Activated CD4-positive, alpha-beta T cell treated with anti-CD3 and anti-CD28 coated beads, Interleukin-2, amount 50 U/mL, for 24 hours (primary cell): Measurements from ENCODE around the gene MAP4K2.

ENCODE experiments used
- DNase-seq, 2 donors: peaks; one replicate each; pipeline ENCODE4 v3.0.0-alpha.2; 2020; ENCODE audit warnings: low read depth in 1 of 2, low spot score in 1 of 2

MAP4K2 gene

DNA sequence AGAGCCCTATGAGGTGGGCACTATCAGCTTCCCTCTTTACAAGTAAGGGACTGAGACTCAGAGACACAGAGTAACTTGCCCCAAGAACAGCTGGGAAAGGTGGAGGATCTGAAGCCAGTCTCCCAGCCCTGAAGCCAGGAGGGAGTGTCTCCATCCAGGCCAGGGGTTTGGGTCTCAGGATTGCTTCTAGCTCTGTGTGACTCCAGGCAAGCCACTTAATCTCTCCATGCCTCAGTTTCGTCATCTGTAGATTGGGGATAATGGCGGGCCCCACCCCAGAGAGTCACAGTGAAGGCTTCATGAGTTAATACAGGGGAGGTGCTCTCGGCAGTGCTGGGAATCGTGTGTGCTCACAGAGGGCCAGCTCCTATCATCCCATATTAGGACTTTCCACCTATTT lies 10.5 kb downstream of the MAP4K2 start:
- no peak for DNase-seq

DNA sequence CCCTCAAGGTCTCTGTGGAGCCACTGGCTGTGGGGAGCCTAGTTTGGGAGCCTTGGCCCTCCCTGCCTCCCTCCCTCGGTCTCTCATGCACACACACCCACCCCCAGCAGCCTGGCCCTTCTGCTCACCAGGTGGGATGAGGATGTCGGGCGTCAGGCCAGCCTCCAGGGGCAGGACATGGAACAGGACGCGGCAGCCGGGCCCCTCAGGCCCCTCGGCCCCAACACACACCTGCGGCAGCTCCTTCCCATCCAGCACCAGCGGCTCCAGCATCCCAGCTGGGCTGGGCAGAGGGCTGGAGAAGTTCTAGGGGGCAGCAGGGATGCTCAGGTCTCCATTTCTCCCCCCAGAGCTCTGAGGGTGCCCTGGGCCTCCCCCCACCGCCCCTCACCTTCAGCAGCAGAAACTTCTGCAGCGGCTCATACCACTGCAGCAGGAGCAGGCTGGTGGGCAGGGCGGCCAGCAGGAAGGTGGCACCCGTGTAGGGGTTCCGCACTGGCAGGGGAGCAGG lies 11.2 kb downstream of the MAP4K2 start:
- DNase-seq: no peak

DNA sequence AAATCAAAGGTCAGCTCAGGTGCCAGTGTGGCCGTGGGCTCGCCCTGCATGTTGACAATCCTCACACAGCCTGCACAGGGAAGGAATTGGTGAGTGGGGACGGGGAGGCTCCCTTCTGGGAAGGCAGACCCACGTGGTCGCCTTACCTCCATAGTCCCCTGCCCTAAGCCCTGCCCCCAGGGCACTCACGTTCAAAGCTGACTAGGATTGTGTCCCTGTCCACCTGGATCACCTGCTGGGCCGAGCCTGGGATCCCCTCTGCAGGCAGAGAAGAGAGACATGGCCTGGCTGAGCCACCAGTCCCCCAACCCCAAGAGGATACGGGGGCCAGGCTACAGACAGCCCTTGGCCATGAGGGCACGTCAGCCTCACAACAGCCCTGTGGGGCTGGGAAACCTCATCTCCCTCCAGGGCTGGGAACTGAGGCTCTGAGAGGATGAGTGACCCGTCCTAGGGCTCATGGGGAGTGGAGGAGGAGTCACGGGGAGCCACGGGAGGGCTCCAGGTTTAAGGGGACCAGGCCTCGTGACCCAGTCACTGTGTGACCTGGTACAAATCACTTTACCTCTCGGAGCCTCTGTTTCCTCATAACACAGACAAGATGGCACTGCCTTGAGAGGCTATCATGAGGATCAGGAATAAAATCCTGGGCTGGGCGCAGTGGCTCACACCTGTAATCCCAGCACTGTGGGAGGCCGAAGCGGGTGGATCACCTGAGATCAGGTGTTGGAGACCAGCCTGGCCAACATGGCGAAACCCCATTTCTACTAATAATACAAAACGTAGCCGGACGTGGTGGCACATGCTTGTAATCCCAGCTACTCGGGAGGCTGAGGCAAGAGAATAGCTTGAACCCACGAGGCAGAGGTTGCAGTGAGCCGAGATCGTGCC lies 12.6 kb downstream of the MAP4K2 start:
- DNase-seq: no peak

DNA sequence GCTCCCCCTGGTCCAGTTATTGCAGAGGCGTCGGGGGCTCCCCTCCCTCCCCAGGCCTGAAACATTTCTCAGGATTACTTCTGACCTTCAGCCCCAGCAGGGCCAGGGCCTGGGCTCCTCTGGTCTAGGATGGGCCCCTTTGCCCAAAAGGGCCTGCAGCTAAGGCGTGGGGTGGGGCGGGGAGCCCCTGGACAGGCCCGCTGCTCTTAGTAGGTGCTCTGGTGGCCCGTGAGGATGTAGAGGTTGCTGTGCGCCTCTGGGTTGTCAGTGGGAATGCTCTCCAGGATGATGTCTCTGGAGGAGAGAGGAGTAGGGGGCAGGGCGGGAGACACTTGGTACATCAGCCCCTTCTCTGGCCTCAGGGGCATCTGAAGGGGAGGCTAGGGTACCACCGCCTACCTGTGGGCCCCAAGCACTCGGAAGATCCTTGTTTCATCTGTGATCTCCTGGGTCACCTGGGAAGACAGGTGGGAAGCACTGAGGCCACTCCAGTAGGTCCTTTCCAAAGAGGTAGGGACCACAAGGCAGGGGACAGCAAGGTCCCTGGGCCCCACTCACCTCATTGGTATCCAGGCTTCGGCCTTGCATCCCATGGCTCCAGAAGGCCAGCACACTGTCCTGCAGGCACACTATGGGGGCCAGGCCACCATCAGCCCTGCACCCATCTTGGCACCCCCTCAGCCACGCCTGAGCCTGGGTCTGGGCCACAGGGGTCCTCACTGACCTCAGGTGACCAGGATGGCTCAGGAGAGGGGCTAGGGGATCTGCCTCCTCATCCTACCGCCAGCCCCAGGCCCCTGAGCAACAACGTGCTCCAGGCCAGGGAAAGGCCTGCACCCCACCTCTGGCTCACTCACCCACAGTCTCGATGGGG lies 13.4 kb downstream of the MAP4K2 start:
- no peak for DNase-seq

- no peak for DNase-seq
Observed at GRCh38 chr11:64788321-64789215, 14.4 kb downstream of the MAP4K2 start.

DNA sequence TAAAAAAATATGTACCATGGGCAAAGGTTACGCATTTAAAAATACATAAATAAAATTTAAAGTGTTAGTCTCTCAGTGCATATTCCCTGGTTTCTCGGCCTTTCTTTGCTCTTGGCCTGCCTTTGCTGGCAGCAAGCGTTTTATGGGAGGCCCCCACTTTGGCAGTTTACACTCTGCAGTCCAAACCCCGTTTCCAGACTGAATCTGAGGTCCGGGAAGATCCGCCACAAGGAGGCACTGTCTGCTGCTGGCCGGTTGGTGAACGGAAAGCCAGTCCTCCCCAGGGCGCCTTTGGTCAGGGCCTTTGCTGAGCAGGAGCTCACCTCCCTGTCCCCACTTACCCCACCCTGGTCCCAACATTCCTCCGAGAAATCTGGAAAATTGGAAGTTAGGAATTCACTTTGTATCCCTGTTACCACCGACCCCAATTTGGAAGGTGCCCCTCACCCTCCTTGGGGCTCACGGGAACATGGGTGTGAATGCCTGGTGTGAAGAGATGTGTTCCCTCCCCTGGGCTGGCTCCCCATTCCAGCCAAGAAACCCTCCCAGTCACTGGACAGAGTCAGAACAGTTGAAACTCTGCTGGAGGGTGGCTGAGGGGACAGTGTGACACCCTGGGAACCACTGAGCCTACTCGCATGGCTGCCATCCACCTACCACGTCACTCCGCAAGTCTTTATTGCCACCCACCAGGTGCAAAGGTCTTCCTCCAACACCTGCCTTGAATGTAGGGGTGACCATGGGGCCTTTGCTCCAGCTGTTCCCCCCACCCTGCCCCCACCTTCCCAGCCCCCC lies 15.3 kb downstream of the MAP4K2 start:
- DNase-seq: no peak

GRCh38 chr11:64786308-64786707 lies 16.7 kb downstream of the MAP4K2 start:
- no peak for DNase-seq

DNA sequence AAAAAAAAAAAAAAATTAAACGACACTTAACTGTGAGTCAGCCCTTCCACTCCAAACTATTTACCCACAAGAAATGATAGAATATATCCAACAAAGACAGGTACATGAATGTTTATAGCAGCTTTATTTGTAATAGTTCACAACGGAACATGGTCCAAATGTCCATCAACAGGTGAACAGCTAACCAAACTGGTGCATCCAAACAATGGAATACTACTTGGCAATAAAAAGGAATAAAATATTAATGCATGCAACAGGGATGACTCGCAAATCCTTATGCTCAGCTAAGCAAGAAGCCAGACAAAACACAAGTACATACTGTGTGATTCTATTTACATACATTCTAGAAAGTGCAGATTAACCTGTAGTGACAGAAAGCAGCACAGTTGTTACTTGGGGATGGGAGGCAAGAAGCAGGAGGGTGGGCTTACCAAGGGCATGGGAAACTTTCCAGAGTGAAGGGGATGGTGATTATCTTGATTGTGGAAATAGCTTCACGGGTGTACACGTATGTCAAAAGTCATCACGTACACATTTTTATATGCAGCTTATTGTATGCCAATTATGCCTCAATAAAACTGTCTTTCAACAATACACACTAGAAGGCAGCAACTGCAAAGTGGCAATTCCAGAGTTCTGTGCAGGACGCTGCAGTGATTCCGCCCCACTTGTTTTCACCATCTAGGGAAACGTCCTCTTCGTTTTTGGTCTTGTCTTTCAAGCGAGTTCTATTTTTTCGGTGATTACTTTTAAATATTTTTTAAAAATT lies 18.0 kb downstream of the MAP4K2 start:
- DNase-seq: no peak

DNA sequence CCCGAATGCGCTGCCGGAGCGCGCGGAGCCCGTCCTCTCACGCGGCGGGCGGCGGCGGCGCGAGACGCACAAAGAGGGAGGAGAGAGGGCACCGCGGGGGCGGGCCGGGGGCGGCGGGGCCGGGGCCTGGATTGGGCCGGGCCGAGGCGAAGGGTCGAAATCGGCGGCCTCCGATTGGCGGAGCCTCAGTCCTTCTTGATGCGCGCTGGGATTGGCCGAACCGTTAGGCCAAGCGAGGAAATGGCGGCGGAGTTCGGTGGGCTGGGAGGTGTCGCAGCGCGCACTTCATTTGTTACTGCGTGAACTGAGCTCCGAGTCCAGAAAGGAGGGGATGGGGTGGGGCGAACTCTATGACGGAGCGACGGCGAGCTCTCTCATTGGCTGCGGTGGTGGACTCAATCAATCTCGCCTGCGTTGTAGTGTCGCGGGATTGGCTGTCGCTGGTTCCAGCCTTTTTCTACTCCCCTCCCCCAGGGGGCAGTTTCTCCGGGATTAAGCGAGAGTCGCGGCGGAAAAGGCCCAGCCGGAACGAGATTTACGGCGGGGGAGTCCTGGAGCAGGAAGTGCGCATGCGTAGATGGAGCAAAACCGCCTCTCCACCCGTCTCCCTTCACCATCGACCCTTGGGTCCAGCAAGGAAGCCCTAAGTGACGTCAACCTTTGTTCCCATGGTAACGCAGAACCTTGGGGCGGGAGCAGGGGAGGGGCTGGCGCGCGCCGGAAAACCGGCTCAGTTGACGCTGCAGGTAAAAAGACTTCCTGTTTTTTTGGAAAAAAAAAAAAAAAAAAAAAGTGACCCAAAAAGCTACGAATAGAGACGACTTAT lies 24.3 kb downstream of the MAP4K2 start, which contains the start of gene SF1:
TSS of gene SF1 (minus strand) at position 70 of the 826 bp plus-strand sequence. CDS start 150 bp downstream, outside the sequence.
- DNase-seq: peak; percentile 94 to 100

GRCh38 chr11:64778223-64778472 lies 24.9 kb downstream of the MAP4K2 start:
- DNase-seq: no peak

GRCh38 chr11:64777449-64778222 lies 25.4 kb downstream of the MAP4K2 start:
- peak; percentile 60 to 63 for DNase-seq

DNA sequence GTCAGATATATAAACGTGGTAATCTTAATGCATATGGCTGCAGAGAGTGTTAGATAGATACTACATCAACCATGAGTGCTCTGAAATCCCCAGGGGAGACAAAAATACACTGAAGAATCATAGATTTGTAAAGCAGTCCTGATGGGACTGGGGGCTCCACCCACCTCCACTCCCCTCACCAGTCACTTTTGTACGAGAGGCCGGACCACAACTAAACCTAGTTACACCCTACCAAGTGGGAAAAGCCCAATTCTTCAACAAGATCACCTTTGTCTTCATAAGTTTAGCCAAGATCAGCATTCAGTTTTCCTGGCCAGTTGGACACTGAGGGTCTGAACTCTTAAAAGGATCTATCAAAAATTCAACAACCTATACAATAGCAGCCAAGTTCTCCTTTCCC lies 26.1 kb downstream of the MAP4K2 start:
- DNase-seq: no peak

GRCh38 chr11:64776425-64776824 lies 26.6 kb downstream of the MAP4K2 start:
- no peak for DNase-seq

DNA sequence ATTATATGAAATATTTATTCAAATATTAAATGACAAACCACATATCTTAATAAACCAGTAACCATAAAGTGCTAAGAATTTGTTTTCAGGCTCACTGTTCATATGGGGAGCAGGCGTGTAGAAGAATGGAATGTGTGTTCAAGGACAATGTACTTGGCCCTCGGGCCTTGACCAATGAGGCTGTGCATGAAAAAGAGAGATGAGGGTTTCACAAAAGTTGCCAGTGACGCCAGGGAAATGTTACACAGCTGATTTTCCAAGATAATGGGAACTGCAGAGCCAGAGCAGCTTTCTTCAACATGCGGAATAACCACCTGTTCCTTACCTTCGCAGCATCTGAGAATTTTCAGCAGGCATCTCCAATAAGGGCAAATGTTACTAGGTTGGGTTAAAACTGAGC lies 28.9 kb downstream of the MAP4K2 start:
- no peak for DNase-seq

- no peak for DNase-seq
Observed at GRCh38 chr11:64772303-64773018, 30.6 kb downstream of the MAP4K2 start.

- DNase-seq: no peak
Observed at GRCh38 chr11:64771861-64772260, 31.2 kb downstream of the MAP4K2 start.

DNA sequence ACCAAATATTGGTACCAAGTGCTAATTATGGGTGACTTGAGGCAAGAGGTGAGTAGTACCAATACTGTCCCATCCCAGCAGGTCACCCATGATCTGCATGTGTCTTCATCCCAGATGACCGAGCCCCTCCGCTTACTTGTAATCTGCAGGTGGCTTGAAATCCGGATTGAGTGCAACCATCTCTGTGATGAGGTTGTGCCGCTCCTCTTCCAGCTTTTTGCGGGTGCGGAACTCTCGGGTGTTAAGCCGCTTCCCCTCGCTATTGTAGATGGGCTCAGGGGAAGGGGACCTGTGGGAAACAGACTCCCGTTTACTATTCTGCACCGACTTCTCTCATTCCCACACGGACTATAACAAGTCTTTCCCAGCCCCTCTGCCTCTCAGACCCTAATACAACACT lies 32.9 kb downstream of the MAP4K2 start:
- DNase-seq: no peak
